EL (cell line): ENCODE data around the gene LRCH1.

Experiments used
- DNase-seq: peaks from one replicate; pipeline ENCODE4 v3.0.0-alpha.2; 2016

LRCH1 gene

DNA sequence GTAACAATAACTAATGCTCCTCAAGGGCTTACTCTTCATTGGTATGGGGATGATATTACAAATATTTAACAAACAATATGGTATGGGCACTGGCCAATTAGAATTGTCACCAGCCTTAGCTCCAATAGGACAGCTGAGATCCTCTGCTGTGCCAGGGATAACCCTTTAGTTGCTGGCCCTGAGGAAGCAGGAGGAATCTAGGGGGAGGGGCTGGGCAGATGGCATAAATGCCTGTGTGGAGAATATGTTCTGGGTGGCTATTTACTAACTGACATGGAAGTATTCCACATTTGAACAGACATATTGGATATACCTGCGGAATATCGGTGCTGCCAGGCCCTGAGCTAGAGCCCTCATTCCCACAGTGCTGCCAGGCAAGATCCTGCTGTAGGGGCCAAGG is 16.6 kb upstream of the LRCH1 start:
- no peak for DNase-seq

DNA sequence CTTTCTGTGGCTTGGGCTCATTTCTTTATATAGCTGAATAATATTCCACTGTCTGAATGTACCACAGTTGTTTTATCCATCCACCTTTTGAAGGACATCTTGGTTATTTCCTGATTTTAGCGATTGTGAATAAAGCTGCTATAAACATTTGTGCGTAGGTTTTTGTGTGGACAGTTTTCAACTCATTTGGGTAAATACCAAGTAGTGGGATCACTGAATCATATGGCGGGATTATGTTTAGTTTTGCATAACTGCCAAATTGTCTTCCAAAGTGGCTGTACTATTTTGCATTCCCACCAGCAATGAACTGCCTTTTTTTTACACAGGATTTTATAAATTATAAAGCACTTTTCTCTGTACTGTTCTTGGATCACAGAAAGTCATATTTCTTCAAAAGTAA is 13.7 kb upstream of the LRCH1 start:
- DNase-seq = no peak

DNA sequence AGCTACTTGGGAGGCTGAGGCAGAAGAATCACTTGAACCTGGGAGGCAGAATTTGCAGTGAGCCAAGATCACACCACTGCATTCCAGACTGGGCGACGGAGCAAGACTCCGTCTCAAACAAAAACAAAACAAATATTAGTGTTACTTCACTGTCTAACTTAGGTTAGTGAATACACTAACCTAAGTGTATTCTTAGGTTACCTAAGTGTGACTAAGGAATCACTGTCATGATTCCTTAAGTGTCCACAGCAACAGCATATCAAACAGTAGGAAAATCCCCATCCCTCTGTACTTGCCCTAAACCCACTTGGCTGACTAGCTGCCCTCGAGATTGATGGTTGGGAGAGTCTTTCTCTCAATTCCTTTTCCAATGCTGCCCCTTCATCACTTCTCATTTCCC is 11.8 kb upstream of the LRCH1 start:
- DNase-seq = no peak

- DNase-seq = no peak
Observed at GRCh38 chr13:46542833-46543232, 10.1 kb upstream of the LRCH1 start.

GRCh38 chr13:46543287-46543686 is 9.7 kb upstream of the LRCH1 start:
- no peak for DNase-seq

GRCh38 chr13:46544208-46544607 is 8.8 kb upstream of the LRCH1 start:
- DNase-seq = no peak

GRCh38 chr13:46544811-46545210 is 8.2 kb upstream of the LRCH1 start:
- DNase-seq = no peak

DNA sequence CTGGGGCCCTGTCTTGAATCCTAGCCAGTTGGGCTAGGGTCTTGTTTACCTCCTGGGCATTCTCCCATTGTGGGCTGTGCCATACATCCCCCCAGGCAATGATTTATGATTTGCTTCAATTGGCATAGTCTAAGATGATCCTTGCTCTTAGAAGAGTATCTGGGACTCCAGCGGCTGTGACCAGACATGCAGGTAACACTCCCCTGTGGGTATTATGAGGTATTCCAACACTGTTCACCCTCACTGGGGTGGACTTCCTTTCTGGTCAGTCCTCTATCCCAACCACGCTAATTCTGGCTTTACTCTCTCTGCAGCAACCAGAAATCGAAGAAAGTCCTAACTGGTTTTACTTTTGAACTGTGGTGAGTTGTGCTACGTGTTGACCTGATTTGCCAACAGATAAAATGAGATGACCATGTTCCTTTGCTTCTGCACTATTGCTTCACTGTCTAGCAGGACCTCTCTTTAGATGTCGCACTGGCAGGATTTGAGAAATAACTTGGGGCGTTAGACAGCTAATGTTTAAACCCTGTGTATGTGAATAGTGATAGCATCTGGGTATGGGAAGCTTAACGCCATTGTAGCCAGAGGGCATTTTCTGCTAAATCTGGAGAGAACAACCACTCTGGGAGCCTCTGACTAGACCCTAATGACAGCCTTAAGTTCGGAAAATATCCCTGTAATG is 6.7 kb upstream of the LRCH1 start:
- no peak for DNase-seq

DNA sequence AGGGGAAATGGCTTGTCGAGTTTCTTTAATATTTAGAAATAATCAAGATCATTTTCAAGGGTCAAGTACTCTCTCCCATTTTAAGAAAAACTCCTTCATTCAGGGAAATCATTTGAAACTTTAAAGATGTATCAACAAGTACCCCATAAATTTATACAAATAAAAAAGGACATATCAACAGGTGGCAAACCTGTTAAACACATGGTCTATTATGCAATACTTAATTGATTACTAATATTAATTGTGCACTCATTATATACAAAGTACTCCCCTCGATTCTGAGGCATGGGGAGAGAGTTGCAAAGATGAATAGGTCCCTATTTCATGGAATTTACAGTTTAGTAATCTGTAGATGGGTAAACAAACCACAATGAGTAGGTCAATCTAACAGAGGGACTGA is 2.1 kb upstream of the LRCH1 start:
- no peak for DNase-seq

DNA sequence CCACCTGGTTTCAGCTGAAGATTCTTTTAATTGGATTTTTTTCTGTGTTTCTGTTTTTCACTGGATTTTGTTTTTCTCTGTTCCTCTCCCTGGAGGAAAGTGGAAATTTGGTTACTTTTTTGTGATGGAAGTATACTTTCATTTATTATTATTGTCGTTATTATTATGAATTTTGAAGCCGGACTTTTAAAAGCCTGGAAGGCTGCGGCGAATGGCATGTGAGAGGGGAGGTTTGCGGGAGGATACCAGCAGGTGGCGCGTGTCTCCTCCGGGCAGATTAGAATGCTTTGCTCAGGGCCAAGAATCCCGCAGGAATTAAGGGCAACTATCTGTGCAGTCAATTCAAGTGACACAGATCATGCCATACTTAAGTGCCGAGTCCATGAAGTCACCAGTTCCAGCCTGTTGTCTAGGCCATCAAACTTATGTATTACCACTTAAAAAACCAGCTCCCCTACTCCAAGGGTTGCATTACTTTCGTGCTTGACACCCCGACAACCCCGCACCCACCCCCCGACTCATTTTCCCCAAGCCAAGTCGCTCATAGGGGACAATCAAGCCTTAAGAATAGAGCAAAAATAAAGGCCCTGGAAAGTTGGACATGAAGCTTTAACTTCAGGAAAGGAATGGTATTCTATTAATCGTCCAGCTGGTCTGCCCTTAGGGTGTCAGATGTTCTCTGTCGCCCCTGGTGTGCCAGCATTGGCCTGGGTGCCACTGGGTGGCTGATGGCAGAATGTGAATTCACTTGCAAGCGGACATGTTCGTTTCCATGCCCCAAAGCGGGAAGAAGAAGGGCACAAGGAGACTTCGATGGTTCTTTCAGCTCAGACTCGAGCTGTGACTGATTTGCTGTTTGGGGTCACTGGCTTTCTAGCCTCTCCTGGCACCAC is 1.3 kb upstream of the LRCH1 start:
- peak; percentile 82 for DNase-seq

DNA sequence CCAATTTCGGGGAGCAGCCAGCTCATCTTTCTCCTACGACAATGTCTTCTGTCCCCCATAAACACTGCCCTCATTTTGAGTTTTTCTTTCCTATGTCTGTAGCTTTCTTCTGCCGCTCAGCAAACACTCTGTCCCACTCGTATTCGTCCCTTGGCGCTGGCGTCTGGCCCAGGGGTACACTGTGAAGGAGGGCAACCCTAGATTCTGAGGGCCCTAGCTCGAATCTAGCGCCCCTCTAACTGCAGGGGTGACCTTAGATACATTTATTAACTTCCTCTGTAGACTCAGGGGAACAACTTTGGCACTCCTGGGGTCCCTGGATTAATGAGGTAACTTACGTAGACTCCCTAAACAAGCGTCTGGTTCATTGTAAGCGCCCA is 677 bp upstream of the LRCH1 start:
- no peak for DNase-seq

- DNase-seq = no peak
Observed at GRCh38 chr13:46553521-46553885, 533 bp downstream of the LRCH1 start.

- DNase-seq = peak; percentile 95
Observed at GRCh38 chr13:46553886-46554858, 1.2 kb downstream of the LRCH1 start.

GRCh38 chr13:46554951-46555350 is 2.0 kb downstream of the LRCH1 start:
- DNase-seq = no peak

DNA sequence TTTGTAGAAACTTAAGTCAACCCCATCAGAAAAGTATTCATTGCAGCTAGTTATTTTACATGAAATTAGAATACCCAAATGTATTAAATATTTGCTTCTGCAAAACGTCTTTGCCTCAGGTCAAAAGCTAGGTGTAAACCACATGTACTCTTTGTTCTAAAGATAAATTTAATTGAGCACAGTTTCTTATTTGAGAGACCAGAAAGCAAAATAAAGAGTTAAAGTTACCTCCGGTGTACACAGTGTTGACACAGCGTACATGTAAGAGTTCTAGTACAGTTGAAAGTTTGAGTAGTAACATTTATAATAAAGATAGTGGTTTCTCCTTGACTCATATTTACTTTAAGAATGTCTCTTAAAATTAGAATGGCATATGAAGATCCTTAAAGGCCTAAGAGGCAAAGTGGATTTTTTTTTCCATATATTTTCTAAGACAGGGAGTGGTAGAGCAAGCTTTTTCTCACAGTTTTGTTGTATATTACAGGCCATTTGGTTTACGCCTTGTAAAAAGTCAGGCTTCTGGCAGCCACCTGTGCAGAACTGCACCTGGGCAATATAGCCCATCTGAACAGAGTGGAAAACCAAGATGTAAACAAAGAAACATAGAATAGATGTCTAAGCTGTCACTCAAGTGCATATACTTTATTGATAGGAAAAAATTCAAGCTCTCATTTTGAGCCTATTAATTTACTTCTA is 2.9 kb downstream of the LRCH1 start:
- DNase-seq = no peak

DNA sequence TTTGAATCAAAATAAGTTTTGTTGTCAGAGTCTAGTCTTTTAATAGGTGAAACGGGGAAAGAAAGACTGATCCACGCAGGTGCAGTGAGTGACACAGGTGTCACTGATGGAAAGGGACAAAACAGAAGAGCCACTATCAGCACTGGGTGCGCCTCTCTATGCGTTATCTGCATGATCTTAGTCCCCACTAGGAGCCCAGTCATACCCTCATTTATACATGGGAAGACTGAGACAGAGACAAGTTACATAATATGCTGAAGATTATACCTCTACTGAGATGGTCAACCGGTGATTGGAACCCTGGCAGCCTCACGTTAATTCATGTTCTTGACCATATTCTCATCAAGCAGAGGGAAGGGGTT is 3.4 kb downstream of the LRCH1 start:
- no peak for DNase-seq

GRCh38 chr13:46559272-46559805 is 6.4 kb downstream of the LRCH1 start:
- no peak for DNase-seq

- no peak for DNase-seq
Observed at GRCh38 chr13:46560778-46561177, 7.8 kb downstream of the LRCH1 start.

DNA sequence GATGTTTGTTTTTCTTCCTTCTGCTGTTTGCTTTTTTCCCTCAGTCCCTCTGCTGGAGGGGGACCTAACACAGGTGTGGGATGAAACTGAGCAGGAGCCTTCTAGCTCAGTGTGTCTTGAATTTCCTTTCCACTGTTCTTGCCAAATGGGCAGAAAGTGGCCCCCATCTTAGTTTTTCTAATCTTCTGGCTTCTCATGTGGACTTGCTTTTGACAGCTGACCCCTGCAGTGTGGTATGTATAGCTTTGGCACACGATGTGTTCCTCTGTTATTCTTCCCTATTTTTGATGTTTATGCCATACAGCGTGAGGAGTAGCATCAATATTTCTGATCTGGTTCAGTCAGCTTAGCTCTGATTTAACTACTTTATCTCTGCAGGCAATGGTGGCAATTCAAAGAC is 8.3 kb downstream of the LRCH1 start:
- DNase-seq = no peak

- peak; percentile 36 for DNase-seq
Observed at GRCh38 chr13:46561691-46562090, 8.7 kb downstream of the LRCH1 start.

DNA sequence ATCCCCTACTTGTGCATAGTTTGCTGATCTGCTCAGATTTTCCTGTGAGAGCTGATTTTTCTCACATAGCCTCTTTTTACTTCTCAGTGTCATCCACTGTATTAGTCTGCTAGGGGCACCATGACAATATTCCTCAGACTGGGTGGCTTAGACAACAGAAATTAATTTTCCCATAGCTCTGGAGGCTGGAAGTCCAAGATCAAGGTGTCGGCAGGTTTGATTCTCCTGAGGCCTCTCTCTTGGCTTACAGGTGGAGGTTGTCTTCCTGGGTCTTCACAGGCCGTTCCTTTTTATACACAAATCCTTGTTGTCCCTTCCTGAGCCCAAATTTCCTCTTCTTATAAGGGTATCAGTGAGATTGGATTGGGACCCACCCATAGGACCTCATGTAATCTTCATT is 9.2 kb downstream of the LRCH1 start:
- DNase-seq = no peak

GRCh38 chr13:46562581-46562980 is 9.6 kb downstream of the LRCH1 start:
- no peak for DNase-seq
